ENCODE measurements around the gene MAU2. TPM values are rescaled to one million over a fixed set of nuclear protein-coding genes. Genes with fewer than 3 reads are reported as not detected.

MAU2 gene
- total and polyA plus RNA-seq, 2 of the 8 experiments (the other 6 are each of a cell fraction or from before 2014, with no cell fraction given) = 32.0 to 40.8 TPM

GRCh38 chr19:19387108-19387507 is 66.5 kb downstream of the MAU2 start (continued):
- TF ChIP-seq RBBP5 (IDR thresholded peaks at IDR 0.05; ENCODE audit: borderline replicate concordance, low read depth, low read length) (no peak), ATF2 (IDR thresholded peaks at IDR 0.05; ENCODE audit: low read length) (no peak), SP1 (IDR thresholded peaks at IDR 0.05; ENCODE audit: low read depth, low read length) (no peak), SIX5 (IDR thresholded peaks at IDR 0.05; ENCODE audit: low read depth, low read length) (no peak), SAP30 (IDR thresholded peaks at IDR 0.05; ENCODE audit: insufficient read depth, insufficient replicate concordance, low read length) (no peak)
